ENCODE results near the gene SNX7.

DNA sequence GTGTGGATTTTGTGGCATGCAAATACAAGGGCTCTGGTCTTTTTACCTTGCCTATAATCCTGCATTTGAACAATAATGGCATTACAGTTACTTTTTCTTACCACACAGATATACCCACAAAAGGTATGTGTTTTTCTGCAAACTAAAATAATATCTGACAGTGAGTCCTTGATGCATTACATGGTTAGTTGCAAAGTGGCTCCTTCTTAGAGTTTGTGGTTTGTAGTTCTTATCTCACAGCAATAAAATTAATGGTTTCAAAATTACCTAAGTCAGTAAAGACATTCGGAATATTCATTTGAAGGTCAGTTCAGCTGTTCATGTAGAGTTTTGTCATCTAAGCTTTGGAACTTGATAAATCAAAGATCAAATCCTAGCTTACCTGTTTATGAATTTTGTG is 43.5 kb downstream of the SNX7 start:
- TF ChIP-seq POLR2AphosphoS5 (IDR thresholded peaks at IDR 0.05; ENCODE audit: borderline replicate concordance, low read depth, low read length) = no peak
- no peak for TF ChIP-seq EZH2 (IDR thresholded peaks at IDR 0.05)
- TF ChIP-seq FOXP2 (optimal IDR thresholded peaks at IDR 0.05; ENCODE audit: control extremely low read depth, extremely low read length, insufficient read depth) = no peak

All from SK-N-MC (cell line).